Erythroblast (primary cell): Measurements from ENCODE around the gene PLCB3.
A peak's percentile ranks its signal among the peaks of the same experiment; 100 is the strongest.

Source experiments
- DNase-seq, 2 experiments: peaks; one replicate each; lab custom pipeline; 2025; lab: John Stamatoyannopoulos, UW
- GATA1 ChIP-seq: IDR thresholded peaks from 2 replicates; pipeline ENCODE4 v1.6.1; 2011; ENCODE audit warnings: low read depth, mild to moderate bottlenecking, control low read depth, low read length, moderate library complexity
- POLR2A ChIP-seq: IDR thresholded peaks from 2 replicates; pipeline ENCODE4 v1.6.1; 2011; ENCODE audit warnings: mild to moderate bottlenecking, low read length

PLCB3 gene

DNA sequence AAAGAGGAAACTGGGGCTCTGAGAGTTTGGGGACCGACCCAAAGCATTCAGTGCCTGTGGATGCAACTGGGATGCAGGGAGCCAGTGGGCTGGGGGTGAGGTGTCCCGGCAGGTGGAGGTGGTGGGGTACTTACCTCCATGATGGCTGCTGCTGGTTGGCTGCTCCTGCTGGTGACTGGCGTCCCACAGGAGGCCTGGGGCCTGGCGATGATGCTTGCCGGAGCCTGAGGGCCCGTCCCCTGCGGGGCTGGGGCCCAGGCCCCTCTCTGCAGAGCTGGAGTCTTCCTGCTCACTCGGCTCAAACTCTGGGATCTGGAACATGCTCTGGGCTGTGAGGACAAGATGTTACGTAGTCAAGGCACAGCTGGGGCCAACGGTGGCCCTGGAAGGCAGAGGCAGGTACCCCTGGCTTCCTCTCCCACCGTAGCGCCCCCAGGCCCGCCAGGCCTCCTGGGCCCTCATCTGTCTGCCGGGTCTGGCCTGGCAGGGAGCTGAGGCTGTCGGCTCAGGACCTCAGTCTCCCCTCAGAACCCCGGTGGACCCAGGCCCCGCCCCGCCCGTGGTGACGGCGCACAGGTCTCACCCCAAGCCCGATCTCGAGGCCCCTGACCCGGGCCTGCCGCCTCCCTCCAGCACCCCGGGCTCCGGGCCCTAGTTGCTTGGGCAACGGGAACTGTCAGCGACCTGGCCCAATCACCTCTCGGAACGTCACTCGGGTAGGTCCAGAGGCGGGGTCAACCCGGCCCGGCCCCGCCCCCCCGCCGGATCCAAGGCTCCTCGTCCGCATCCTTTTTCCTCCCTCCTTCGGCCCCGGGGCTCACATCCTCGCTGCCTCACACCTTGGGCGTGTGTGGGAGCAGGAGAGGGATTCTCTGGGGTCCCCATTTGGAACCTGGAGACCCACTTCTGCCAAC is 33.0 kb downstream of the PLCB3 start, which contains the start of gene BAD:
BAD (minus strand) TSS at position 618 of the 914 bp plus-strand sequence; CDS start at position 321, 297 bp downstream.
- no peak for TF ChIP-seq POLR2A
- no peak for TF ChIP-seq GATA1
- peak; percentile 95 to 97 for DNase-seq

DNA sequence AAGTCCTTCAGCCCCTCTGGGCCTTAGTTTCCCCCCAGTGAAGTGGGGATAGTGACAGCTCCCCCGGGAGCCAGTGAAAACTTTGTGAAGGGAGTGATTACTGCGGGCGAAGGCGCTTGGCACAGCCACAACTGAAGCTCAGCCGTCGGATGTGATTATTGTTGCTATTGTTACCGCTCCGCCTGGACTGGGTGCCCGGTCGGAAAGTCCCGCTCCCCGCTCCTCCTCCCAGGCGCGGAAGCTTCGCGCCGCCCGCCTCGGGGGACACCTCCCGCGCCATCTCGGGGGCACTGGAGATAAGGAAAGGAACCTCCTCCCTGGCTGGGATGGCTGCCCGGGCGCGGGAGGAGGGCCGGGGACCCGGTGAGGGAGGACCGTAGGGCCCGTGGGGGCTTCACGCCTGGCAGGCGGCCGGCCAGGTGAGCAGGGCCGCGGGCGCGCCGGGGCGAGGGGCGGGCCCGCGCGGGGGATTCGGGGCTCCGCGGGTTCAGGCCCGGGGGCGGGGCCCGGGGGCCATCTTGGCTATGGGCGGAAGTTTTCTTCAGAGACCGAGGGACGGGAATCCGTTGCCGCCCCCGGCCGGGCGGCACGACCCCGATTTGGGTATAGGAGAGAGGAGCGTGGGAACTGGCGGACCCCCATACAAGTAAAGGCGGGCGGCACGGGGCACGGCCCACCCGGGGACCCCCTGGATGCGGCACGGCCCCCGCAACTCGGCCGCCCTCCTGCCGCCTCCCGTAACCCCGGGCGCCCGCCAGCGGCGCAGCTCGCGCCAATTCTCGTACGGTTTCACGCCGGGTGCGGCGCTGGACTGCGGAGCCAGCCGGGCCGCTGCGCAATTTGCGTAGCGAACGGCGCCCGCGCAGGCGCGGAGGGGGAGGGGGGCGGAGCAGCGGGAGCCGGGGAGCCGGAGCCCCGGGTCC is 33.9 kb downstream of the PLCB3 start, which contains the start of gene GPR137:
GPR137 (plus strand) TSS at position 887 of the 923 bp plus-strand sequence. CDS start 677 bp downstream, outside the sequence.
- DNase-seq, result peak; percentile 88 to 93
- peak; percentile 42 for TF ChIP-seq GATA1
- peak; percentile 62 for TF ChIP-seq POLR2A

DNA sequence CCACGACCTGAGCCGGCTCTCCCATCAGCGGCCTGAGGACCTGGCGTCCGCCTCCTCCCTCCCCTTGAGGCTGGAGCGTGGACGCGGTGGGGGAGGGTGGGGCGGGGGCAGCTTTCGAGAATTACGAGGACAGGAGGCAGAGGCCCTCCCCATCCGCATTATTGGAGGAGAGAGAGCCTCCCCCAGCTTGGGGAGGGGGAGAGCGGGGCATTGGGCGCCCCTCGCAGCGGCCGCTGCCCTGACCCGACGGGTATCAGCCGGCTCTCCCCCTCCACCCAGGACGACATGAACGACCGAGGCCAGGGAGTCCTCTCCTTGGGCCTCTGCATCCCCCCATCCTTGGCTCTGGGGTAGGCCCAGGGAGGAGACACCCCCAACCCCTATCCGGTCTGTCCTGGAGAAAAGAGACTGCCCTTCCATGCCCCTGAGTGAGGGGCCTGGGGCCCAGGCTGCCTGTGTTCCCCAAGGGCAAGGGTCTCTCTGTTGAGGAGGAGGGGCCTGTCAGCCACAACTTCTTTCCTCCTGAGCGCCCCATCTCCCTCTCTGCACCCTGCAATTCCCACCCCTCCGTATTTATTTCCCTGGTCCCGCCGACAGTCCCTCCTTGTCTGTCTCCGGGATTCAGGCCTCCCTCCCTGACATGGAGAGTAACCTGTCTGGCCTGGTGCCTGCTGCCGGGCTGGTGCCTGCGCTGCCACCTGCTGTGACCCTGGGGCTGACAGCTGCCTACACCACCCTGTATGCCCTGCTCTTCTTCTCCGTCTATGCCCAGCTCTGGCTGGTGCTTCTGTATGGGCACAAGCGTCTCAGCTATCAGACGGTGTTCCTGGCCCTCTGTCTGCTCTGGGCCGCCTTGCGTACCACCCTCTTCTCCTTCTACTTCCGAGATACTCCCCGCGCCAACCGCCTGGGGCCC is 34.8 kb downstream of the PLCB3 start:
- DNase-seq, result peak in 1 of 2 experiments; percentile 46
- TF ChIP-seq POLR2A, result no peak
- TF ChIP-seq GATA1, result no peak

DNA sequence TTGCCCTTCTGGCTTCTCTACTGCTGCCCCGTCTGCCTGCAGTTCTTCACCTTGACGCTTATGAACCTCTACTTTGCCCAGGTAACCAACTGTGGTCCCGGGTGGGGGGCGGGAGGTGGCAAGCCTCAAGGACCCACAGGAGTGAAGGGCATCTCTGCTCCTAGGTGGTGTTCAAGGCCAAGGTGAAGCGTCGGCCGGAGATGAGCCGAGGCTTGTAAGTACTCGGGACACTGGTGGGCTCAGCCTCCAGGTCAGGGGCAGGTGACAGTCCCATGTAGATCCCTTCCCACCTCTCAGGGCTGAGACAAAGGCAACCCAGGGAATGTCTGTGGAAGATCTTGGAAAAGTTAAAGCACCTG is 35.5 kb downstream of the PLCB3 start:
- TF ChIP-seq GATA1, result no peak
- no peak for TF ChIP-seq POLR2A
- no peak for DNase-seq

DNA sequence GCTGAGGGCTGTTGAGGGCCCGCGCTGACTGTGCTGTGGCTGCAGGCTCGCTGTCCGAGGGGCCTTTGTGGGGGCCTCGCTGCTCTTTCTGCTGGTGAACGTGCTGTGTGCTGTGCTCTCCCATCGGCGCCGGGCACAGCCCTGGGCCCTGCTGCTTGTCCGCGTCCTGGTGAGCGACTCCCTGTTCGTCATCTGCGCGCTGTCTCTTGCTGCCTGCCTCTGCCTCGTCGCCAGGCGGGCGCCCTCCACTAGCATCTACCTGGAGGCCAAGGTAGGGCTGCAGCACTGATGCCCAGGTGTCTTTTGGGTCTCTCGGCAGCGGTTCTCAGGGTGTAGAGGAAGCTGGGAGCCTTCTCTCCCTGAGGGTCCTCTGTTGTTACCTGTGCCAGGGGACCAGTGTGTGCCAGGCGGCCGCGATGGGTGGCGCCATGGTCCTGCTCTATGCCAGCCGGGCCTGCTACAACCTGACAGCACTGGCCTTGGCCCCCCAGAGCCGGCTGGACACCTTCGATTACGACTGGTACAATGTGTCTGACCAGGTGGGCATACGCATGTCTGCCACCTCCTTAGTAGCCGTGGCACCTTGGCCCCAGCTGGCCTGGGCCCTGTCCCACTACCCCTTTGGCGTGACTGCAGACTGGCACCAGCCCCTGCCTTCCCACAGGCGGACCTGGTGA is 36.5 kb downstream of the PLCB3 start:
- TF ChIP-seq POLR2A (no peak), GATA1 (no peak)

DNA sequence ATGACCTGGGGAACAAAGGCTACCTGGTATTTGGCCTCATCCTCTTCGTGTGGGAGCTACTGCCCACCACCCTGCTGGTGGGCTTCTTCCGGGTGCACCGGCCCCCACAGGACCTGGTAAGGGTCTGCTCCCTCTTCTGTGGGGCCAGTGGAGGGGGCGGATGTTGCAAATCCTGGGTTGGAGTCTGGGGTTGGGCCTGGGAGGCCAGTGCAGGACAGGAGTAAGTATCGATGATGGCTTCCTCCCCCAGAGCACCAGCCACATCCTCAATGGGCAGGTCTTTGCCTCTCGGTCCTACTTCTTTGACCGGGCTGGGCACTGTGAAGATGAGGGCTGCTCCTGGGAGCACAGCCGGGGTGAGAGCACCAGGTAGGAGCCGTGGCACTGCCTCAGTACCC is 37.0 kb downstream of the PLCB3 start:
- TF ChIP-seq POLR2A (no peak), GATA1 (no peak)
- no peak for DNase-seq

More for the DNA sequence above, 36.5 kb downstream of the PLCB3 start:
- DNase-seq, result no peak

DNA sequence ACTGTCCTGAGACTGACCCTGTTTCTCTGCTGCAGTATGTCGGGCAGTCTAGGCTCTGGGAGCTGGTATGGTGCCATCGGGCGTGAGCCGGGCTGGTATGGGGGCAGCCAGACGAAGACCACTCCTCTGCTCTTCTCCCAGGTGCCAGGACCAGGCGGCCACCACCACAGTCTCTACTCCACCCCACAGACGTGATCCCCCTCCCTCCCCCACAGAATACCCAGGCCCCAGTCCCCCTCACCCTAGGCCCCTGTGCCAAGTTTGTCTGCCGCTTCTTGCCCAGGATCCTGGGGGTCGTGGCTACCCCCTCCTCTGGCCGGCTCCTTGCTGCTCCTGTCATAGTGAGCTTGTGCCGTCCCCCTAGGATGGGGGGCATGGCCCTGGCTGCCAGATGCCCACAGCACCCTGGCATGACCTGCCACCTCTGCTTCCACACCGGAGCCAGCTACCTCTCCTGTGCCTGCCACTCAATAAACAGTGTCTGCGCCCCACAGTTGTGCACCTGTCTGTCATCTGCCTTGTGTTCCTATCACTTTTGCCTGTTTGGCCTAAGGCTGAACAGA is 37.8 kb downstream of the PLCB3 start:
- TF ChIP-seq POLR2A (no peak), GATA1 (no peak)
- no peak for DNase-seq

DNA sequence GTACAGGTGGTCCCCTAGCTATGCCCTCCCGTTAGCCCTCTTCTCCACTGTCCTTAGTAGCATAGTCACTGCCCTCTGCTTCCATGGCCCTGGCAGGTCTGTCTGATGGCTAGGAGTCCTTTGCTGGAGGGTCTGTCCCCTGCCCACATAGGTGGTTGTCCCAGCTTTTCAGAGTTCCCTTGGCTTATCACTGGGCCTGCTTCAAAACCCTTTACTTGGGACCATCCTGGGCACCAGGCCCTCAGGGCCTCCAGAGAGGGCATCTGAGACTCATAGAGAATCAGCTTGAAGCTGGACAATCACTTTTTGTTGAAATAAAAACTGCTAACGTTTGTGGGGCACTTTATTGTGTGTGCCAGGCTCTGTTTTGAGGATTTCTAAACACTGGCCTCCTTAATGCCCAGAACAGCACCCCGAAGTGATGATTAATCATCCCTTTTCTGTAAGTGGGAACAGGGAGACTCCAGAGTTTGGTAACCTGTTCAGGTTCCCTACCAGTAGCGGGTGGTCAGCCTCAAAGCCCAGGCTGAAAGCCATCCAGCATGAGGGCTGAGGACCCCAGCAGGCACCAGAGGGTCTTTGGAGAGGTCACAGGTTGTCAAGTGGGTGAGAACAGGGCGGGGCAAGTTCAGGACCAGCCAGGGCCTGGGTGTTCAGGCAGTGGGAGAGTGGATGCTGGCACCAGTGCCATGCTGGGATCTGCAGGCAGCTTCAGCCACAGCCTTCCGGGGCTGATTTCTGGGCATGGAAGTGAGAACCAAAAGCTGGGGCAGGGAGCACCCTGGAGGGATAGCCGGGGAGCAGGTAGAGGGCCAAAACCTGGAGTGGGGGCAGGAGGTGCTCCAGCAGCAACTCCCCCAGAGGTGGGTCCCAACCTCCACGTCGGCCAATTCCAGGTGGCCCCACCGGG is 39.3 kb downstream of the PLCB3 start:
- TF ChIP-seq POLR2A (no peak), GATA1 (no peak)
- no peak for DNase-seq

DNA sequence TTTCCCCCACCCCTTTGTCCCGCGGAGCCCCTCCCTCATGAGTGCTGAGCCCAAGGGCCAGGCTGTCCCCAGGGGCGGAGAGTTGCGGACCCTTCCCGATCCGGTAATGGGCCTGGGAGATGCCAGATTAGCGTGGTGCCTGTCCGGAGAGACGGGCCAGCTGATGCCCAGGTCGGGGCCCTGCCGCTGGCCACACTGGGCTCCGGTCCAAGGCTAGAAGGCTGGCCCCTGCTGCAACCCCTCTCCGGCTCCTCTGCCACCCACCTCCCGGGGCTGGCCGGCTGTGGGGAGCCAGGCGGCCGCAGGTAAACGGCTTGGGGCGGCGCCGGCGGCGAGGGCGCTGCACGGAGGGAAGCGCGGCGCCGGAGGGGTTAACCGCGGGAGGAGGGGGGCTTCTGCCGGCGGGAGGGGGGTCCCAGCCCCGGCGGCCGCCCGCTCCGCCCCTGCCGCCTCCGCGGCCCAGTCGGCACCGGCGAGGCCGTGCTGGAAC is 40.0 kb downstream of the PLCB3 start, which contains the start of gene KCNK4:
KCNK4 (plus strand) TSS at position 41 of the 490 bp plus-strand sequence. CDS start 1,717 bp downstream, outside the sequence.
- no peak for DNase-seq
- TF ChIP-seq POLR2A, result no peak
- no peak for TF ChIP-seq GATA1

DNA sequence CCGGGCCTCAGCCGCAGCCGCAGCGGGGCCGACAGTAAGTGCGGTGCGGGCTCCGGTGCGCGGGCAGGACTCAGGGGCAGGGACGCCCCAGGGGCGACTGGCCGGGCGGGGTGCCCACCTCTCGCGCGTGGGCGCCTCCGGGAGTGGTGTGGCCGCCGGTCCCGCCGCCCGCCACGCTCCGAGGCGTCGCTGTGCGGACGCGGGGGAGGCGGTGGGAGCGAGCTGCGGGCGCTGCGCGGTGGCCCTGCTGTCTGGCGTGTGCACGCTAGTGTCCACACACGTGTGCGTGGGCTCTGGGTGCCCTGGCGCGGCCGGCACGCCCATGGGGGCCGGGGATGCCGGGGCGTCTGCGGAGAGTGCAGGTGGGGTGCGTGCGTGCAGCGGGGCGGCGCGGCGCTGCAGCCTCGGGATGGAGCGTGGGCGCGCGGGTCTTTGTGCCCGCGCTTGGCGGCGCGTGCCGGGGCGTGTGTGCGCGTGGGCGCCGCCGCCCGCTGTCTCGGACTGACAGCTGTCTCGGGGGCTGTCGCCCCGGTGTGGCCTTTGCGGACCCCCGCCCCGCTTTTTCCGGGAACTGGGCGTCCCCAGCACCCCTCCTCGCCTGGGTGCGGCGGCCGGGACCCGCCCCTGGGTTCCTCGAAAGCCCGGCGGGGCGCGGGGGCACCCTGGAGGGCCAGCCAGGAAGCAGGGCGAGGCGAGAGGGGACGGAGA is 40.6 kb downstream of the PLCB3 start:
- TF ChIP-seq GATA1, result no peak
- TF ChIP-seq POLR2A, result no peak
- DNase-seq, result no peak
